CD14-positive monocyte (primary cell): ENCODE measurements around the gene OTULIN. TPM values are rescaled to one million over a fixed set of nuclear protein-coding genes. Genes with fewer than 3 reads are reported as not detected.

Experiments used
- DNase-seq, 3 donors: peaks; one replicate each; pipeline ENCODE4 v3.0.0-alpha.2; 2011 to 2022
- H2AFZ ChIP-seq: 2 replicates; pipeline ENCODE4 v1.6.0; 2012; ENCODE audit warnings: mild to moderate bottlenecking, low read depth, low read length, inconsistent platforms; ENCODE audit not compliant: insufficient read depth, poor library complexity, severe bottlenecking
- H3K27ac ChIP-seq, 2 donors: 1 replicate in 1 of 2; 2 replicates in 1 of 2; pipeline ENCODE4 v1.5.1; 2012 to 2013; ENCODE audit warnings: low read length in 2 of 2, control low read depth in 1 of 2, inconsistent platforms in 1 of 2, low read depth in 1 of 2, mild to moderate bottlenecking in 1 of 2
- H3K27me3 ChIP-seq, 2 donors: one replicate each; pipeline versions ENCODE4 v1.6.0 to v1.6.1; 2011 to 2013; ENCODE audit warnings: low read length in 2 of 2; ENCODE audit not compliant: control insufficient read depth in 2 of 2, insufficient read depth in 2 of 2
- H3K36me3 ChIP-seq, 2 donors: replicated peaks in 1 of 2; 1 replicate in 1 of 2; 2 replicates in 1 of 2; pipeline versions ENCODE4 v1.5.1 to v1.6.1; 2012 to 2013; ENCODE audit warnings: low read length in 2 of 2, control low read depth in 1 of 2, inconsistent platforms in 1 of 2, mild to moderate bottlenecking in 1 of 2; ENCODE audit not compliant: insufficient read depth in 2 of 2, control insufficient read depth in 1 of 2
- H3K4me1 ChIP-seq, 2 donors: 1 replicate in 1 of 2; 2 replicates in 1 of 2; pipeline versions ENCODE4 v1.5.1 to v1.6.1; 2012 to 2013; ENCODE audit warnings: low read length in 2 of 2, control low read depth in 1 of 2, inconsistent platforms in 1 of 2, mild to moderate bottlenecking in 1 of 2, moderate library complexity in 1 of 2; ENCODE audit not compliant: insufficient read depth in 2 of 2, control insufficient read depth in 1 of 2
- H3K4me2 ChIP-seq: replicated peaks from 2 replicates; pipeline ENCODE3; 2012; ENCODE audit warnings: low read length, moderate library complexity, mild to moderate bottlenecking; ENCODE audit not compliant: poor library complexity, severe bottlenecking; ENCODE audit errors: extremely low read depth
- H3K4me3 ChIP-seq, 3 experiments: fragments of 200-600 bp in 1 of 3; sonication (generic) in 1 of 3; replicated peaks in 1 of 3; 1 replicate in 2 of 3; 2 replicates in 1 of 3; pipeline ENCODE4 v1.5.1; 2011 to 2013; ENCODE audit warnings: low read length in 3 of 3, mild to moderate bottlenecking in 3 of 3, control low read depth in 2 of 3, low read depth in 2 of 3, inconsistent platforms in 1 of 3, moderate library complexity in 1 of 3
- H3K79me2 ChIP-seq: 2 replicates; pipeline ENCODE4 v1.6.0; 2012; ENCODE audit warnings: mild to moderate bottlenecking, control low read depth, inconsistent platforms, low read length, moderate library complexity; ENCODE audit not compliant: insufficient read depth
- H3K9ac ChIP-seq: 2 replicates; pipeline ENCODE4 v1.6.0; 2017; ENCODE audit warnings: low read length, mild to moderate bottlenecking; ENCODE audit not compliant: insufficient read depth, poor library complexity, severe bottlenecking
- H3K9me3 ChIP-seq, 2 donors: replicated peaks in 1 of 2; 1 replicate in 1 of 2; 2 replicates in 1 of 2; pipeline versions ENCODE4 v1.5.1 to v1.6.1; 2012 to 2013; ENCODE audit warnings: low read length in 2 of 2, control low read depth in 1 of 2; ENCODE audit not compliant: control insufficient read depth in 1 of 2, insufficient read depth in 1 of 2
- H4K20me1 ChIP-seq: 2 replicates; pipeline ENCODE4 v1.6.0; 2012; ENCODE audit warnings: mild to moderate bottlenecking, low read length, control low read depth, moderate library complexity; ENCODE audit not compliant: insufficient read depth
- H3K27ac Mint-ChIP-seq, 7 donors: one replicate each; pipeline ENCODE4 v1.8.0; 2020; ENCODE audit warnings: mild to moderate bottlenecking in 7 of 7, mixed read lengths in 7 of 7, moderate library complexity in 6 of 7, inconsistent platforms in 2 of 7
- H3K27me3 Mint-ChIP-seq, 3 donors: one replicate each; pipeline ENCODE4 v1.8.0; 2021 to 2022; ENCODE audit warnings: low read depth in 3 of 3, mild to moderate bottlenecking in 3 of 3, mixed read lengths in 3 of 3, moderate library complexity in 3 of 3, inconsistent platforms in 1 of 3
- H3K36me3 Mint-ChIP-seq, 2 donors: one replicate each; pipeline ENCODE4 v1.8.0; 2020; ENCODE audit warnings: mixed read lengths in 2 of 2, inconsistent platforms in 1 of 2, mild to moderate bottlenecking in 1 of 2
- H3K4me1 Mint-ChIP-seq: one replicate; pipeline ENCODE4 v1.8.0; 2020; ENCODE audit warnings: mild to moderate bottlenecking, mixed read lengths
- H3K4me3 Mint-ChIP-seq, 2 donors: one replicate each; pipeline ENCODE4 v1.8.0; 2020; ENCODE audit warnings: mild to moderate bottlenecking in 2 of 2, mixed read lengths in 2 of 2, moderate library complexity in 1 of 2
- H3K9me3 Mint-ChIP-seq, 7 donors: one replicate each; pipeline ENCODE4 v1.8.0; 2020 to 2022; ENCODE audit warnings: mixed read lengths in 7 of 7, mild to moderate bottlenecking in 6 of 7, moderate library complexity in 6 of 7, inconsistent platforms in 2 of 7
- WGBS: methylation state at CpG from one replicate; pipeline ENCODE4 v1.1.5; 2013; ENCODE audit warnings: missing lambda C conversion rate; ENCODE audit not compliant: insufficient coverage; 5-methylcytosine and 5-hydroxymethylcytosine counted together
- intact Hi-C, 2 donors: fragments of 100-400 bp; cut with micrococcal nuclease; formaldehyde crosslinking; loops; one replicate each; pipeline versions ENCODE4 v1.15.0 to v1.15.1; 2023
- polyA plus RNA-seq, 3 donors: library from polyadenylated mRNA; depleted of rRNA in 1 of 3; unstranded in 2 of 3; stranded (reverse) in 1 of 3; fragments of 300-500 nt in 2 of 3; fragments of >200 nt in 1 of 3; fragmentation: Illumina TruSeq in 2 of 3; gene quantifications; 1 replicate in 2 of 3; 2 replicates in 1 of 3; pipeline ENCODE4 v1.2.3, GENCODE V29; 2012 to 2021
- TF ChIP-seq, protein P1 (sequence below): fragments of 200-600 bp; IDR thresholded peaks from one replicate; pipeline ENCODE4 v1.8.0; 2022; ENCODE audit warnings: antibody characterized with exemption, mild to moderate bottlenecking

The OTULIN gene
- polyA plus RNA-seq, 3 donors = 13.7 to 14.2 (median 14.0) TPM

DNA sequence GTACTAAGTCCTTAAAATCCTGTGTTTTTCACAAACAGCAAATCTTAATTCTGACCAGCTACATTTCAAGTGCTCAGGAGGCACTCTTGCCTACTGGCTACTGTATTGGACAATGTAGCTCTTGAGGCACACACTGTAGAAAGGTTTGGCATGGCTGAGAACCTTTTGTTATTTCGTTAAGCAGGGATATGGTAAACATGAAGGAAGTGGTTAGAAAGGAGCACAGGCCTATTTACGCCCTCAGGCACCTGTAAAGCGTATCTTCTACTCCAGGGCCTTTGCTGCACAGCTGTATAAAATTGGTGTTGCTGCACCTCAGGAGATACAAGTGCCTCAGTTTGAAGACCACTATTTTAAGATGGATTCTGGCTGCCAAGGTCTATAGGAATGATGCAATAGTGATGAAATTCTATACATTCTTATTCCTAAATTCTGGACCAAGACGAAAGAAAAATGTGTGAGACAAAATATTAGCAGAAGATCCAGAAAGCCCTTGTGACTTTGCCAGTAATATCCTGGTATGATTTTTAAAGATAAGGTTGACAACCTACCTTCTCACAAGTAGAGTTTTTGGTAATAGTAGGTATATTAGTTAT lies 9.3 kb upstream of the OTULIN start:
- Histone ChIP-seq H3K4me3 (no peak overlapping the region), H3K4me1 (no peaks in the 10 kb centered on the region), H2AFZ (no peak overlapping the region), H3K9ac (no peak overlapping the region), H3K9me3 (no peaks in the 10 kb centered on the region), H4K20me1 (no peaks in the 10 kb centered on the region), H3K27me3 (no peaks in the 10 kb centered on the region), H3K36me3 (no peaks in the 10 kb centered on the region), H3K79me2 (no peaks in the 10 kb centered on the region), H3K4me2 (no peak overlapping the region), H3K27ac (no peak overlapping the region)
- Mint-ChIP-seq H3K36me3 (no peaks in the 10 kb centered on the region), H3K27ac (no peak overlapping the region), H3K4me3 (no peak overlapping the region), H3K27me3 (peaks cover 3 to 9% (median 7%) of the 10 kb centered on the region in 3 donors), H3K4me1 (no peaks in the 10 kb centered on the region), H3K9me3 (no peaks in the 10 kb centered on the region)
- DNase-seq = no peak
- TF ChIP-seq, protein P1, sequence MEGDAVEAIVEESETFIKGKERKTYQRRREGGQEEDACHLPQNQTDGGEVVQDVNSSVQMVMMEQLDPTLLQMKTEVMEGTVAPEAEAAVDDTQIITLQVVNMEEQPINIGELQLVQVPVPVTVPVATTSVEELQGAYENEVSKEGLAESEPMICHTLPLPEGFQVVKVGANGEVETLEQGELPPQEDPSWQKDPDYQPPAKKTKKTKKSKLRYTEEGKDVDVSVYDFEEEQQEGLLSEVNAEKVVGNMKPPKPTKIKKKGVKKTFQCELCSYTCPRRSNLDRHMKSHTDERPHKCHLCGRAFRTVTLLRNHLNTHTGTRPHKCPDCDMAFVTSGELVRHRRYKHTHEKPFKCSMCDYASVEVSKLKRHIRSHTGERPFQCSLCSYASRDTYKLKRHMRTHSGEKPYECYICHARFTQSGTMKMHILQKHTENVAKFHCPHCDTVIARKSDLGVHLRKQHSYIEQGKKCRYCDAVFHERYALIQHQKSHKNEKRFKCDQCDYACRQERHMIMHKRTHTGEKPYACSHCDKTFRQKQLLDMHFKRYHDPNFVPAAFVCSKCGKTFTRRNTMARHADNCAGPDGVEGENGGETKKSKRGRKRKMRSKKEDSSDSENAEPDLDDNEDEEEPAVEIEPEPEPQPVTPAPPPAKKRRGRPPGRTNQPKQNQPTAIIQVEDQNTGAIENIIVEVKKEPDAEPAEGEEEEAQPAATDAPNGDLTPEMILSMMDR = no peak
- 85% methylated on average over 2 of the region's 4 CpGs for WGBS
- intact Hi-C loops = no loop called here

GRCh38 chr5:14656898-14657297 lies 7.6 kb upstream of the OTULIN start:
- H3K4me2 ChIP-seq = no peak overlapping the region
- no peaks in the 10 kb centered on the region for H3K36me3 Mint-ChIP-seq
- H2AFZ ChIP-seq = no peak overlapping the region
- no peak overlapping the region for H3K4me3 ChIP-seq
- H3K27ac Mint-ChIP-seq = no peak overlapping the region
- intact Hi-C loops = no loop called here
- H3K9me3 Mint-ChIP-seq = no peaks in the 10 kb centered on the region
- no peak overlapping the region for H3K9ac ChIP-seq
- H3K79me2 ChIP-seq = no peaks in the 10 kb centered on the region
- no peak for DNase-seq
- no peaks in the 10 kb centered on the region for H3K4me1 ChIP-seq
- H3K36me3 ChIP-seq = no peaks in the 10 kb centered on the region
- H3K4me1 Mint-ChIP-seq = no peaks in the 10 kb centered on the region
- H3K4me3 Mint-ChIP-seq = no peak overlapping the region
- WGBS = no CpG with 5 or more reads among the region's 2 CpGs
- H4K20me1 ChIP-seq = no peaks in the 10 kb centered on the region
- peaks cover 1 to 6% (median 3%) of the 10 kb centered on the region in 3 donors for H3K27me3 Mint-ChIP-seq
- TF ChIP-seq, protein P1 = no peak
- H3K27me3 ChIP-seq = no peaks in the 10 kb centered on the region
- no peaks in the 10 kb centered on the region for H3K9me3 ChIP-seq
- H3K27ac ChIP-seq = no peak overlapping the region
